ENCODE data around the gene ZFP36L1. TPM values are rescaled to one million over a fixed set of nuclear protein-coding genes. Genes with fewer than 3 reads are reported as not detected.

The ZFP36L1 gene
- total and polyA plus RNA-seq, 9 of the 15 experiments (the other 6 are each of a cell fraction or from before 2014, with no cell fraction given): 1.3 to 26.6 (median 3.7) TPM

GRCh38 chr14:68779761-68780323, 13.0 kb downstream of the ZFP36L1 start (continued):
- peak; percentile 90 for TF ChIP-seq PRDM10 (IDR thresholded peaks at IDR 0.05; ENCODE audit: partially characterized antibody)
- no peak for TF ChIP-seq GATA2 (CRISPR knock-in tag; IDR thresholded peaks at IDR 0.05)
- TF ChIP-seq CEBPG (CRISPR knock-in tag; IDR thresholded peaks at IDR 0.05): no peak
- TF ChIP-seq CEBPG (tag; conservative IDR thresholded peaks at IDR 0.05 in 1 of 2, IDR thresholded peaks at IDR 0.05 in 1 of 2): no peak
- TF ChIP-seq UBTF (IDR thresholded peaks at IDR 0.05; ENCODE audit: borderline replicate concordance in 1 of 2, low read depth in 2 of 2, low read length in 2 of 2): no peak
- TF ChIP-seq TSC22D4 (tag; IDR thresholded peaks at IDR 0.05): no peak
- TF ChIP-seq FOSL1 (tag; conservative IDR thresholded peaks at IDR 0.05): peak; percentile 55; the same call in 1 of the 2 replicates
- TF ChIP-seq NFXL1 (CRISPR knock-in tag; IDR thresholded peaks at IDR 0.05): no peak
- no peak for TF ChIP-seq EZH2 (IDR thresholded peaks at IDR 0.05; ENCODE audit: borderline replicate concordance, low read depth, low read length)
- TF ChIP-seq ZMIZ1 (IDR thresholded peaks at IDR 0.05; ENCODE audit: low read depth in 2 of 2, low read length in 2 of 2): no peak
- TF ChIP-seq RBM25 (IDR thresholded peaks at IDR 0.05; ENCODE audit: low read depth, low read length, severe bottlenecking): no peak
- no peak for TF ChIP-seq MLLT1 (IDR thresholded peaks at IDR 0.05)
- no peak for TF ChIP-seq FOS (IDR thresholded peaks at IDR 0.05; ENCODE audit: extremely low read depth, insufficient read length)
- no peak for TF ChIP-seq ZNF699 (CRISPR knock-in tag; IDR thresholded peaks at IDR 0.05; ENCODE audit: insufficient replicate concordance)
- no peak for TF ChIP-seq DACH1 (IDR thresholded peaks at IDR 0.05; ENCODE audit: partially characterized antibody)
- no peak for TF ChIP-seq ELF1 (tag; IDR thresholded peaks at IDR 0.05)
